Renal cortical epithelial cell (primary cell): Measurements from ENCODE around the gene CARS2. TPM values are rescaled to one million over a fixed set of nuclear protein-coding genes. Genes with fewer than 3 reads are reported as not detected.
"Not testable (repeated sequence)": the region's sequence is repeated elsewhere in the genome, so short reads cannot be mapped to it uniquely, and the experiment has no call there.

Experiments used
- DNase-seq: peaks from one replicate; pipeline ENCODE4 v3.0.0-alpha.2; 2011; ENCODE audit warnings: low read depth
- total RNA-seq: library from RNA; depleted of rRNA; stranded (reverse); fragments of >200 nt; gene quantifications from 2 replicates; pipeline ENCODE4 v1.2.3, GENCODE V29; 2014

The CARS2 gene, protein sequence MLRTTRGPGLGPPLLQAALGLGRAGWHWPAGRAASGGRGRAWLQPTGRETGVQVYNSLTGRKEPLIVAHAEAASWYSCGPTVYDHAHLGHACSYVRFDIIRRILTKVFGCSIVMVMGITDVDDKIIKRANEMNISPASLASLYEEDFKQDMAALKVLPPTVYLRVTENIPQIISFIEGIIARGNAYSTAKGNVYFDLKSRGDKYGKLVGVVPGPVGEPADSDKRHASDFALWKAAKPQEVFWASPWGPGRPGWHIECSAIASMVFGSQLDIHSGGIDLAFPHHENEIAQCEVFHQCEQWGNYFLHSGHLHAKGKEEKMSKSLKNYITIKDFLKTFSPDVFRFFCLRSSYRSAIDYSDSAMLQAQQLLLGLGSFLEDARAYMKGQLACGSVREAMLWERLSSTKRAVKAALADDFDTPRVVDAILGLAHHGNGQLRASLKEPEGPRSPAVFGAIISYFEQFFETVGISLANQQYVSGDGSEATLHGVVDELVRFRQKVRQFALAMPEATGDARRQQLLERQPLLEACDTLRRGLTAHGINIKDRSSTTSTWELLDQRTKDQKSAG
- total RNA-seq: 68.2 and 73.5 TPM in 2 replicates

DNA sequence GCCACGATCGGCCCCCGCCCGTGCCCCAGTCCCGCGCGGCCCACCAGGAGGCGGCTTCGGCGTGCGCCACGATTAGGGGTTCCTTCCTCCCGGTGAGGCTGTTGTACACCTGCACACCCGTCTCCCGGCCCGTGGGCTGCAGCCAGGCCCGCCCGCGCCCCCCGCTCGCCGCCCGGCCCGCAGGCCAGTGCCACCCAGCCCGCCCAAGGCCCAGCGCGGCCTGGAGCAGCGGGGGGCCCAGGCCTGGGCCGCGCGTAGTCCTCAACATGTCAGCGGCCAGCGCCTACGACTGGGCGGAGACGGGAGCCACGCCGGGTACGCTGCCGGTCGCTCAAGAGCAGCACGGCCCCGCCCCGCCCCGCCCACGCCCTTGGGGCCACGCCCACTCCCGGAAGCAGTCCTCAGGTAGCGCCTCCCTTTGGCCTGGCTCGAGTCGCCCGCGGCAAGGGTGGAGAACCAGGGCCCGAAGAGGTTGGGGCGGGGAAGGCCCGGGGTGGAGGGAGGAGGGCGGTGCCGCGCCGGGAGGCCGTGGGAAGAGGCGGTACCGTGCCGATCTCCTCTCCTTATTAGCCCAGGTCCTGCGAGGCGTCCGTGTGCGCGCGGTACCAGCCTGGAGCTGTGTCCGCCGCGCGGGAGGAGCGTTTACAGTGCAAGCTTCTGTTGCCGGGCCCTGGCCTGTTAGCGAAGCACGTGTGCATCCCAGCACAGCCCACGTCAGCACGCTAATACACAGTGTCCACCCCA, at the start of gene CARS2:
TSS of gene CARS2 (minus strand) at position 291 of the 744 bp plus-strand sequence. CDS start at position 268, 23 bp downstream.
- peak; percentile 81 for DNase-seq

GRCh38 chr13:110748271-110748670, 42.4 kb upstream of the CARS2 start:
- DNase-seq: no peak

DNA sequence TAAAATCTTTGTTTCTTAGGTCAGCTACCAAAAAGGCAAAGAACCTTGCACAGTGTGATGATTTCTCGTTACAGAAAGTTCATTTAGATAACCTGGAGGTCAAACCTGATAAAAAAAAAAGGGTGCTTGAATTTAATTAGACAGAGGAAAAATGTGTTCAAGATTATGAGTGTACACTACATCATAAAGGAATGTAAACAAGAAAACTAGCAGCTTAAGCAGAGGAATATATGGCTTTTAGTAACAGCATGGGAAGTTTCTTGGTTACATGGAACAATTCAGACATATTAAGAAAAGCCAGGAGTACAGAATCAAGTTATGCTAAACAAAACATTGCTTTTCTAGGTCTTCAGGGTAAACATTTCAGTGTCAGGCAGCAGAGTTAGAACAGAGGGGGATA, 40.5 kb upstream of the CARS2 start:
- no peak for DNase-seq

GRCh38 chr13:110743687-110744086, 37.8 kb upstream of the CARS2 start:
- DNase-seq: no peak

- DNase-seq: no peak
Measured at GRCh38 chr13:110737555-110737954, 31.6 kb upstream of the CARS2 start.

GRCh38 chr13:110734561-110734960, 28.6 kb upstream of the CARS2 start:
- DNase-seq: no peak

DNA sequence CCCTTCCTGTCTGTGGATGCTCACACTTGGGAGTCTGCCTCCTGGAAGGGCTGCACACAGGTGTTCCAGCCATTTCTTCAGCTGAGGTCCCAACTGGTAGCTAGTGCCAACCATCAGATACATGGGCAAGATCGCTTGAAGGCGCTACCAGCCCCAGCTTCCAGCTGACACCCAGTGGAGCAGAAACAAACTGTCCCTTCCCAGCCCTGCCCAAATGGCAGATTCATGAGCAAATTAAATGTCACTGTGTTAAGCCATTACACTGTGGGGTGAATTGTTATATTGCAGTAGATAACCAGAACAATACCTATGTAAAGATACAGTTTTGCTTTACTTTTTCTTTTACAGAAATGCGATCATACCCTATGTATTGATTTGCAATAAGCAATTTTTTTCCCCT, 25.2 kb upstream of the CARS2 start:
- no peak for DNase-seq

GRCh38 chr13:110726726-110727125, 20.8 kb upstream of the CARS2 start:
- no peak for DNase-seq

- DNase-seq: not testable (repeated sequence)
Measured at GRCh38 chr13:110726153-110726552, 20.2 kb upstream of the CARS2 start.

DNA sequence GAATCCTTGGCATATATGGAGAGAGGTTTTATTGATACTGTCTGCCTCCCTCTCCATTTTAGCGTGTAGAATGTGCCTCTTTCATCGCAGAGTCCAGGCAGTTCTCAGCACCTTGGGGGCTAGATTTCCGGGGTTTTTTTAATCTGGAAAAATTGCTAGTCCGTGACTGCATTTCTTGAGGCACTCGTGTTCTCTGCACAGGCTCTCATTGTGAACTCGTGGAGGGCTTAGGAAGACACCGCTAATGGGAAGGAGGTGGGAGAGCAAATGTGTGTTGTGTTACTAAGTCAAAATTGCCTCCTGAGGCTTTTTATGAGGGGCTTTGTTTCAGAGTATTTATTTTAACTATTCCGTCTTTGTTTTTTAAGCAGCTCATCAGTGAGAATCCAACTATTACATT, 17.7 kb upstream of the CARS2 start:
- no peak for DNase-seq

GRCh38 chr13:110722971-110723370, 17.1 kb upstream of the CARS2 start:
- DNase-seq: no peak

DNA sequence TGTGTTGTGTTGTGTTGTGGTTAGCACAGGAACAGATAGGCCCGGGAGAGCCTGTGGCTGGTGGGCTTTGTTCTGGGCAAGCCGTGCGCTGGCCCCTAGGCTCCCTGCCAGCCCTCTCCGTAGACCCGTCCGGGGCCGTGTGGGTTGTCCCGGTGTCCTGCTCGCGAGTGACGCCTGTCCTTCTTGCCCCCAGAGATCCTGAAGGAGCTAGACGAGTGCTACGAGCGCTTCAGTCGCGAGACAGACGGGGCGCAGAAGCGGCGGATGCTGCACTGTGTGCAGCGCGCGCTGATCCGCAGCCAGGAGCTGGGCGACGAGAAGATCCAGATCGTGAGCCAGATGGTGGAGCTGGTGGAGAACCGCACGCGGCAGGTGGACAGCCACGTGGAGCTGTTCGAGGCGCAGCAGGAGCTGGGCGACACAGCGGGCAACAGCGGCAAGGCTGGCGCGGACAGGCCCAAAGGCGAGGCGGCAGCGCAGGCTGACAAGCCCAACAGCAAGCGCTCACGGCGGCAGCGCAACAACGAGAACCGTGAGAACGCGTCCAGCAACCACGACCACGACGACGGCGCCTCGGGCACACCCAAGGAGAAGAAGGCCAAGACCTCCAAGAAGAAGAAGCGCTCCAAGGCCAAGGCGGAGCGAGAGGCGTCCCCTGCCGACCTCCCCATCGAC, 13.3 kb upstream of the CARS2 start:
- DNase-seq: no peak

DNA sequence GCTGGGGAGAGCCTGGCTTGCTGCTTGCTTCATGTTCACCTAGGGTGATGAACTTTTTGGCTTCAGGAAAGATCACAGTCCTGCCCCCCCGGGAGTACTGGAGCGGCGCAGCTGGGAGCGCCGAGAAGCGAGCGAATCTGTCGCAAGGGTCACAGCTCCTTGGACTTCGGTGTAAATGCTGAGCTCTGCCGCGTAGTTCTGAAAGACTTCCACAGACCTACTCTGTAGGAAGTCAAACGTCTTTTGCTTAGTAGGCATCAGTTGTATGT, 10.3 kb upstream of the CARS2 start:
- peak; percentile 18 for DNase-seq

DNA sequence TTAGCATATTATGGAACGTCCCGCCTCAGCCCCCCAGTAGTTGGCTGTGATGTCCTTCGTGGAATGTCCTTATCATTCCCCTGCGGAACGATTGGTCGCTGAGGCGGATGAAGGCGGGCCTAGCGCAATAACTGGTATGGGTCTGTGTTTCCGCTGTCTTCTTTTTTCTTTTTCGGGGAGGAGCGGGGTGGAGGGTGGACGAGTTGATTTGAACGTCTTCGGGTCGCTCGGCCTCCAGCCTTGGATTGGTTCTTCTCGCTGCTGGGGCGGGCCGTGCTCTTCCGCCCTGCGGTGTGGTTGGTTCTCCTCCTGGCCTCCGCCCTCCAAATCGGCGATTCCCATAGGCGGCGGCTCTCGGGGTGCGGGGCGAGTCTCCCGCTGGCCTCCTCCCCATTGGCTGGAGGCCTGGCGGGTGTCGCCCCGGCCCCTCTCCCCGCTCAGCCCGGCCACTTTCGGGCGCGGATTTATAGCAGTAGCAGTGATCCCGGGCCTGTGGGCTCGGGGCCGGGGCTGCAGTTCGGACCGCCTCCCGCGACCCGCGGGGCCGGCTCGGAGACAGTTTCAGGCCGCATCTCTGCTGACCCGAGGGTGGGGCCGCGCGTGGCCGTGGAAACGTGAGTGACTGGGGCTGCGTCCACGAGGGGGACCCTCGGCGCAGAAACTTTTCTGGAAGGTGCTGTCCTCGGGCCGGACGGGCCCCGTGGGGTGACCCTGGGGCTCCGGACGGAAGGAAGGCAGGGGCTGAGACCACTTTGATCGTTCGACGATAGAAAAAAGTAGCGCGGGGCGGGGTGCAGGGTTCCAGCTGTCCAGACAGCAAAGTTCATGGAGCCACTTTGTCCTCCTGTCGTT, 9.7 kb upstream of the CARS2 start:
- DNase-seq: peak; percentile 99

GRCh38 chr13:110714797-110715394, 9.0 kb upstream of the CARS2 start:
- DNase-seq: no peak

- peak; percentile 29 for DNase-seq
Measured at GRCh38 chr13:110713981-110714796, 8.3 kb upstream of the CARS2 start.

- DNase-seq: no peak
Measured at GRCh38 chr13:110713642-110713952, 7.7 kb upstream of the CARS2 start, which contains the start of gene ING1. Gene ING1 (plus strand): TSS chr13:110713700. CDS start chr13:110714150, 450 bp downstream.

DNA sequence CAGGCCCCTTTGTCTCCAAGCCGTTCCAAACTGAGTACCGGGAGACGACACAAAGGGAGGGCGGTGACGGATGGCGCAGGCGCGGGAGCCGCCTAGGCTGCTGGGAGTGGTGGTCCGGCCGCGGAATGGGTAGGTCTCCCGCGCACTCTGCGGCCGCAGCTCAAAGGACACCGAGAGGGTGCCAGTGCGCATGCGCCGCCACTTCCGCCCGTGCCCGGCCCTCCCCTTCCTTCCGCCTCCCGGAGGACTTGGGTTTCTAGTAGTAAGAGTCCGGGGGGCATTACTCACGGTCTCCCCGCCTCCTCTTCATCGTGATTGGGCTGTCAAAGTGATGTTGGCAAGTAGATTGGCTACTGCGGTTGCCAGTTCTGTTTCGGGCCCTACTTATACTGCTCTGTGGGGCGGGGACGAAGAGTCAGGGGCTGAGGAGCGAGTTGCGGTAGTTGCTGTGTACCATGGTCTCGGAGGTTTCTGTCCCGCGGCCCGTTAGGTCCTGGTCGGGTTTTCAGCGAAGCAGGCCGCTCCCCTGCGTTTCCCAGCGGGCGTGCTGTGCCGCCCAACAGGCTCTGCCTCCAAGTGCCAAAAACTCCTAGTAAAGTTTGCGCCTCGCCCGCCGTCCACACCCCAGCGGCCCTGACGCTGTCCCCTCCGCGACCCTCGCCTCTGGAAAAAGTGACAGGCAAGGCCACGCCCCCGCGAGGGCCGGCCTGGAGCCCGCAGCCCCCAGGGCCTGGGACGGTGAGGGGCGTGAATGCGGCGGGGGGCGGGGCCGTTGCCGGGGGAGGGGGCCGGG, 7.1 kb upstream of the CARS2 start:
- DNase-seq: peak; percentile 99

DNA sequence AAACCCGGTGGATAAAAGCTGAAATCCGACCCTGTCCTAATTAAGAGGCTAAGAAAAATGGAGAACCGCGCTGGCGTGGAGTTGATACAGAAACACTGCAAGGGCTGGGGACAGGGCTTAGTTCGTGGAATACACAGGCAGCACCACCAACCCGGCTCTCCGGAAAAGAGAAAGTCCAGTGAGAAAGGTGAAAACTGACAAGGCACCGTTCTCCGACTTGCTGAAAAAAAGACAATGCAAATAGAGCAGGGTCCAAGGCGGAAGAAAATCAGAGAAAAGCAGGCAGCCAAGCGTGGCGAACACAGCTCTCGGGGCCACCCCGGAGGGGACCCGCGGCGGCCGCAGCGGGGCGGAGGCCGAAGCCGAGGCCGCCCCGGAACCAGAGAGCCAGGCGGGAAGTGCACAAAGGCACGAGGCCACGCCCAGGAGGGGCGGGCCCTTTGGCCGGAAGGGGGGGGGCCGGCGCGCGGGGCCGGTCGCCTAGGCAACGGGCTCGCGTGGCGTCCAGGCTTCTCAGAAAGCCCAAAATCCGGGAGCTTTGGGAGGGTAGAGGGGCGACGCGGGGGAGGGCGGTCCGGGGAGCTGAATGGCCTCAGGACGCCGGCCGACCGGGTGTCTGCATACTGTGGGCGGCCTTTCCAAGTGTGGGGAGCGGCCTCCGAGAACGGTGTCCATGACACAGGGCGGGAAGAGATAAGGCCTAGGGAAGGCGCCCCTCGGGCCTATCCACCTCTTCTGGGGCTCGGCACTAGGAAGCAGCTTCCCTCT, 6.3 kb upstream of the CARS2 start:
- DNase-seq: peak; percentile 55
